ENCODE results near the gene BST1.

The BST1 gene

DNA sequence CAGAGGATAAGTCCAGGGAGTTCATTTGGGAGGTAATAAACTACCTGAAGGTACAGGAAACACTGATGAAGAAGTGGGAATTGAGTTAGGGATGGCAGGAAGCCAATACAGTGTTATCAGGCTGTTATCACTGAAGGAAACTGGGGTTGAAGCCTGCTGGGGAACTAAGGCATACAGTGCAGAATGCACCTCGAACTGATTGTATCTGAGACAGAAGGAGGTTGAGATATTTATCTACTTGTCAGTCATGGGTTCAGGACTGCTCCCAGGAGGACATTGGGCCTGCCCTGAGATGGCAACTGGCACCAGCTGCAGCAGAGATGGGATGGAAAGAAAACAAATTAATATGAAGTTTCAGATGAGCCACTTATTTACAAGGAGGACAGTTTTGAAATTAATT lies 39.8 kb downstream of the BST1 start:
- TF ChIP-seq, protein P1, sequence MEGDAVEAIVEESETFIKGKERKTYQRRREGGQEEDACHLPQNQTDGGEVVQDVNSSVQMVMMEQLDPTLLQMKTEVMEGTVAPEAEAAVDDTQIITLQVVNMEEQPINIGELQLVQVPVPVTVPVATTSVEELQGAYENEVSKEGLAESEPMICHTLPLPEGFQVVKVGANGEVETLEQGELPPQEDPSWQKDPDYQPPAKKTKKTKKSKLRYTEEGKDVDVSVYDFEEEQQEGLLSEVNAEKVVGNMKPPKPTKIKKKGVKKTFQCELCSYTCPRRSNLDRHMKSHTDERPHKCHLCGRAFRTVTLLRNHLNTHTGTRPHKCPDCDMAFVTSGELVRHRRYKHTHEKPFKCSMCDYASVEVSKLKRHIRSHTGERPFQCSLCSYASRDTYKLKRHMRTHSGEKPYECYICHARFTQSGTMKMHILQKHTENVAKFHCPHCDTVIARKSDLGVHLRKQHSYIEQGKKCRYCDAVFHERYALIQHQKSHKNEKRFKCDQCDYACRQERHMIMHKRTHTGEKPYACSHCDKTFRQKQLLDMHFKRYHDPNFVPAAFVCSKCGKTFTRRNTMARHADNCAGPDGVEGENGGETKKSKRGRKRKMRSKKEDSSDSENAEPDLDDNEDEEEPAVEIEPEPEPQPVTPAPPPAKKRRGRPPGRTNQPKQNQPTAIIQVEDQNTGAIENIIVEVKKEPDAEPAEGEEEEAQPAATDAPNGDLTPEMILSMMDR (IDR thresholded peaks at IDR 0.05; ENCODE audit: extremely low read depth, insufficient read depth, missing control alignments) = no peak
- no peak for DNase-seq (ENCODE audit: low spot score)
- in situ Hi-C loops (cut with MboI; ENCODE audit: low pct_unique_long_range_greater_than_20kb, low sequenced_read_pairs, unreplicated experiment) = loop anchor here (25.0 kb wide), 1 partner anchor 220 kb away; the partner anchor contains the start of gene FGFBP2

DNA sequence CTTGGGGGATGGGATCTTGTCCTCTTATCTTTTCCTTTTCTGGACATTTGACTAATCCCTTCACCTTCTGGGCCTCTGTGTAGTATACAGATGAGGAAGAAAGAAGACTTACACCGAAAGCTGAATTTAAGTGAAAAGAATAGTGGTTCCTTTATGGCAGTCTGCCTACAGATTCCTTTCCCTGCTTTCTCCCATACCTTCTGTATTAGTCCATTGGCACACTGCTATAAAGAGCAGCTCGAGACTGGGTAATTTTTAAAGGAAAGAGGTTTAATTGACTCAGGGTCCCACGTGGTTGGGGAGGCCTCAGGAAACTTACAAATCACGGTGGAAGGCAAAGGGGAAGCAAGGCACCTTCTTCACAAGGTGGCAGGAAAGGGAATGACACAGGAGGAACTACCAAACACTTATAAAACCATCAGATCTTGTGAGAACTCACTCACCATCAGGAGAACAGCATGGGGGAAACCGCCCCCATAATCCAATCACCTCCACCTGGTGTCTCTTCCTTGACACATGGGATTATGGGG lies 41.2 kb downstream of the BST1 start:
- no peak for DNase-seq (ENCODE audit: low spot score)
- TF ChIP-seq, protein P1 (IDR thresholded peaks at IDR 0.05; ENCODE audit: extremely low read depth, insufficient read depth, missing control alignments) = no peak
- in situ Hi-C loops (cut with MboI; ENCODE audit: low pct_unique_long_range_greater_than_20kb, low sequenced_read_pairs, unreplicated experiment) = loop anchor here (25.0 kb wide), 1 partner anchor 218 kb away; the partner anchor contains the start of gene FGFBP2

DNA sequence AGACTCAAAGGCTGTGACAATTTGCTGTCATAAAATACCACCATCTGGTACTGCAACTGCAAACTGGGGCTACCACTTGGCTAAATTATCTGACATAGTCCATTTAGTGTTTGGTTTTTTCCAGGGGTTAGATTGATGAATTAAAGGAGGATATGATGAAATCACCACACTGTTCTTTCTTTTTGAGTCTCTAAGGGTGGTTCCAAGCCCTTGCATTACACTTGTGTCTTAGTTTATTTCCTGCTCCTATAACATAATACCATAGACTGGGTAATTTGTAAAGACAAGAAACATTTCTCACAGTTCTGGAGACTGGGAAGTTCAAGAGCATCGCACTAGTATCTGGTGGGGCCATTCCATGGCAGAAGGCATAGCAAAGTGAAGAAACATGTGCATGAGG lies 43.2 kb downstream of the BST1 start:
- TF ChIP-seq, protein P1 (IDR thresholded peaks at IDR 0.05; ENCODE audit: extremely low read depth, insufficient read depth, missing control alignments) = no peak
- in situ Hi-C loops (cut with MboI; ENCODE audit: low pct_unique_long_range_greater_than_20kb, low sequenced_read_pairs, unreplicated experiment) = loop anchor here (25.0 kb wide), 1 partner anchor 216 kb away; the partner anchor contains the start of gene FGFBP2
- no peak for DNase-seq (ENCODE audit: low spot score)

DNA sequence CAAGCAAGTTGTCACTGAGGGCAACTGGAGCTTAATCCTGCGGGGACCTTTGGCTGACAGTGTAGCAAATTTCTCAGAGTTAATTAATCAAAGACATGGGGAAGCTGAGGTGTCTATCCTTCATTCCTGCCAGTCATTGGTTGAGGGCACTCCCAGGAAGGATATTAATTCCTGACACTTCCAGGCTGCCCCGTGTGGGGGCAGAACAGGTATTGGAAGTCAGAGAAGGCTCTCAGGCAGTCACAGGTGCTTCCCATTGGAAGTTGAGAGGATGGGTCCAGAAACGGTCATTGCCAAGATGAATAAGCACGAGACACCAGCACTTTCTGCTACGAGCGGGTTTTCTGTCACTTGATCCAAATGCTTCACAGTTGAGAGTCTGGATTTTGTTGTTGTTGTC lies 46.1 kb downstream of the BST1 start:
- in situ Hi-C loops (cut with MboI; ENCODE audit: low pct_unique_long_range_greater_than_20kb, low sequenced_read_pairs, unreplicated experiment) = loop anchor here (25.0 kb wide), 1 partner anchor 213 kb away; the partner anchor contains the start of gene FGFBP2
- no peak for DNase-seq (ENCODE audit: low spot score)
- TF ChIP-seq, protein P1 (IDR thresholded peaks at IDR 0.05; ENCODE audit: extremely low read depth, insufficient read depth, missing control alignments) = no peak

DNA sequence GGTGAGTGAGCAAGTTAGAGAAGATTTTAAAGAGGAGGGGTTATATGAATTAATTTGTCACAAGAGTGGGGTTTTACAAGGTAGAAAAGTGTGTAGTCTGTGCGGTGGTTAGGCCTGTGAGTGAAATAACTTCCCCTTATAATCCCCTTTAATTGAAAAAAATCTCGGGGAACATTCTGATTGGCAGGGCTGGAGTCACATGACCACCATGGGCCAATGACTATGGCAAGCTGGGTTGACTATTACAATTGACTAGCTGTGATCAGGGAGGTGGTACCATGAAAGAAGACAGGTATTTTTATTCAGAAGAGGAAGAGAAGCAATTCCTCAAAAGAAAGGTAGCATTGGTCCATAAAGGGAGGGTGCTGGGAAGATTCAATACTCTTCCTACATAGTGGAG lies 48.3 kb downstream of the BST1 start:
- no peak for DNase-seq (ENCODE audit: low spot score)
- in situ Hi-C loops (cut with MboI; ENCODE audit: low pct_unique_long_range_greater_than_20kb, low sequenced_read_pairs, unreplicated experiment) = no loop called here
- TF ChIP-seq, protein P1 (IDR thresholded peaks at IDR 0.05; ENCODE audit: extremely low read depth, insufficient read depth, missing control alignments) = no peak

DNA sequence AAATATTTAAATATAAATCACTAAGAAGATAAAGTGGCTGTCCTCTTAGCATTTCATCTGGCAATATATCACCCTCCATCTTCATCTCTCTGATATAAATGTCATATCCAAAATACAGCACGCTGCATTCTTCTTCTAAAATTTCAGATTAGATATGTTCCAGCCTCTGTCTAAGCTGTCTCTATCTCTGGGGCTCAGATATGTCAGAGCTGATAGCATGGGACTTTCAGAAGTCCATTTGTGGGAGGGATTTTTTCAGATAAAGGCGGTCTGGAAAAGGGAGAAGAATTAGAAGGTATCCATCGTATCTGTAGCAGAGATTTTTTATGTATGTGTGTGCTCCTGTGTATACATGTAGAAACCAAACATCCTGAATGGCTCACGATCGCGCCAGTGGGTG lies 50.2 kb downstream of the BST1 start:
- TF ChIP-seq, protein P1 (IDR thresholded peaks at IDR 0.05; ENCODE audit: extremely low read depth, insufficient read depth, missing control alignments) = no peak
- in situ Hi-C loops (cut with MboI; ENCODE audit: low pct_unique_long_range_greater_than_20kb, low sequenced_read_pairs, unreplicated experiment) = no loop called here
- DNase-seq (ENCODE audit: low spot score) = no peak
